GM19043 (cell line): ENCODE results near the gene PDIA6.
"Not testable (repeated sequence)": the region's sequence is repeated elsewhere in the genome, so short reads cannot be mapped to it uniquely, and the experiment has no call there.

ENCODE experiments used
- ATAC-seq: cut with Tn5 transposase; IDR thresholded peaks from one replicate; pipeline ENCODE4 v1.9.1; 2021; ENCODE audit warnings: low read depth; ENCODE audit not compliant: unreplicated experiment

Gene PDIA6

DNA sequence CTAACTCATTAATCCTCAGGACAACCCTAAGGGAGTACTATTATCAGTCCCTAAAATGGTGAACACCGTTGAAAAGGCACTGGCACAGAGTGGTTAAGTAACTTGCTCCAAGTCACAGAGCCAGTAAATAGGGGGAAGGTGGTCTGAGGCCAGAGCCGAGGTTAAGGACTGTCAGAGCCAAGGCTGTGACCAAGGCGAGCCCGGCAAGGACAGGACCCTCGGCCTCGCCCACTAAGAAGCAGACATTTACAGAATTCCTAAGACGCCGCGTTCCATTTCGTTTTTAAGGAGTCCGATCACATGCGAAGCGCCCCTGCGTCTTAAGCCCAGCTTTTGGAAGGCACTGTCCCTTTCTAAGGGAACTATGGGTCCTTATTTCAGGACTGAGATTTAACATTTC, 1.1 kb downstream of the PDIA6 start:
- ATAC-seq: no peak

- ATAC-seq: peak; percentile 31
Measured at GRCh38 chr2:10810202-10811161, 2.1 kb downstream of the PDIA6 start.

- no peak for ATAC-seq
Measured at GRCh38 chr2:10806543-10806942, 6.0 kb downstream of the PDIA6 start.

DNA sequence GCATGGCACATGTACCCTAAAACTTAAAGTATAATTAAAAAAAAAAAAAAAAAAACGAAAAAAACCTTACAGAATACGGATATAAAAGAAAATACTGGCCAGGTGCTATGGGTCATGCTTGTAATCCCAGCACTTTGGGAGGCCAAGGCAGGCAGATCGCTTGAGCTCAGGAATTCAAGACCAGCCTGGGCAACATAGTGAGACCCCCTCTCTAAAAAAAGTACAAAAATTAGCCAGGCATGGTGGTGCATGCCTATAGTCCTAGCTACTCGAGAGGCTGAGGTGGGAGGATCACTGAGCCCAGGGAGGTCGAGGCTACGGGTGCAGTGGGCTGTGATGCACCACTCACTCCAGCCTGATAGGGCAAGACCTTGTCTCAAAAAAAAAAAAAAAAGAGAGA, 6.6 kb downstream of the PDIA6 start:
- not testable (repeated sequence) for ATAC-seq

DNA sequence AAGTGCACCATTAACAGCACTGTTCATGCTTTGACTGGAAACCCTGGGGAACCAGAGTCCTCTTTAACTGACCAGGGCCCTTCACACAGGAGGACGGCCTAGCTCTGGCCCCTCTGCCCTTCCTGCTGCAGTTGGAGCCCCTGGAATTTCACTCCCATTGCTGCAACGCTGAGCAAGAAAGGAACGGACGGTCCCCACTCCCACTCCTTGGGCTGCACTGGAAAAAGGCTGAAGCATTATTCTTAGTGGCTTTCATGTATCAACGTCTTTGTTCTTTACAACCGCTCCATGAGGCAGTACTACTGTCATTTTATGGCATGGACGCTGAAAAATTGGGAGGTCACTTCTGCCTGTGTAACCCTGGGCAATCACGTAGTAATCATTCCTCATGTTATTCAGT, 9.9 kb downstream of the PDIA6 start:
- no peak for ATAC-seq

- no peak for ATAC-seq
Measured at GRCh38 chr2:10800163-10800562, 12.4 kb downstream of the PDIA6 start.

DNA sequence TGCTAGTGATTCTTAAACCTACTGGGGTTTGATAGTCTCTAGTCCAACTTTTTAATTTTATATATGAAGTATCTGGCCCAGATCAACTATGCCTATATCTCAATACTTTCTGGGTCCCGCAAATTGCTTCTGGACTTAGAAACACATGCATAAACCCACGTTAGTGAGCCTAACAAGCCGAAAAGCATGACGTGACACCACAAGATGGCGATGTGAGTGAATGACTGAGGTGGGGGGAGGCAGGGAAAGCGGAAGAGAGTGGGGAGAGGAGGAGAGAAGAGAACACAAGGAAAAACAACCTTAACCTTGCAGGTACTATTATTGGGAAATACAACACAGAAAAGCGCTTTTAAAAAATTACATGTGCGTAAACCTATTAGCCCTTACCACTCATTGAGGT, 13.8 kb downstream of the PDIA6 start:
- no peak for ATAC-seq

DNA sequence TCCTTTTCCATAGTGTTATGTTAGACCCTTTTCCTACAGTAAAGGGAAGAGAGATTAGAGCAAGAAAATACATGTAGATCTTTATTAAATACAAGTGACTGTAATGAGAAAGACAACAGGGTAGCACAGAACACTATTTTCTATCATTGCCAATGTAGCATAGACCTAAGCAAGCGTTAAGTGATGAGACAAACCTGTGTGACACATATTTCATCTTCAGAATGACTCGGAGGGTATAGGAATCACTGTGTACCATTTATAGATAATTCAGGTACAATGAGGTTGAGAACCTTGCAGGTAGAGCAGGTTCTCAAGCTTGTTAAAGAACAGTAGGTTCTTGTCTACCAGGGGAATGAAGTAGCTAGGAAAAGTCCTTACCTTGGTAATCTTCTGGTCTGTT, 15.9 kb downstream of the PDIA6 start:
- ATAC-seq: no peak

DNA sequence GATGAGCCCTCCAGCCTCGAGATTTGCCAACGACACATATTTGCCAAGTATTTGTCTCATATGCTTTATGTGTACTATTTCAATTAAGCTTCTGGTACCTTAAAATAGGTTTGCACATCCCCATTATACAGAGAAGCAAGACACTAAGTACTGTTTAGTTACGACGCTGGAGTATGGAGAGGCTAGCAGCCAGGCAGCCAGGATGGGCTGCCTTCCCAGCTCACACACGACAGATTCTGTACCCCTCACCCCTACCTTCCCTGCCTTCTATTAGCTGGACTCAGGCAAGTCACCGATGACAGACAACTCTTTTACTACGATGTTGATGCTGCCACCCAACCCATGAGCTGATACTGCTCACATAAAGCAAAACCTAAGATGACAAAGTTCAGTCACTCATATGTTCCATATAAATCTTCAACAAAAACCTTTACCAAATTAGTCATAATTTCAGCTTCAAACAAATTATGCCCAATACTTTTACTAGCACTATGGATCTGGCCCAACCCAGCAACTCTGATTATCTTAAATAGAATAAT, 17.0 kb downstream of the PDIA6 start:
- no peak for ATAC-seq

GRCh38 chr2:10794876-10795275, 17.7 kb downstream of the PDIA6 start:
- ATAC-seq: no peak

GRCh38 chr2:10793816-10794215, 18.8 kb downstream of the PDIA6 start:
- no peak for ATAC-seq

DNA sequence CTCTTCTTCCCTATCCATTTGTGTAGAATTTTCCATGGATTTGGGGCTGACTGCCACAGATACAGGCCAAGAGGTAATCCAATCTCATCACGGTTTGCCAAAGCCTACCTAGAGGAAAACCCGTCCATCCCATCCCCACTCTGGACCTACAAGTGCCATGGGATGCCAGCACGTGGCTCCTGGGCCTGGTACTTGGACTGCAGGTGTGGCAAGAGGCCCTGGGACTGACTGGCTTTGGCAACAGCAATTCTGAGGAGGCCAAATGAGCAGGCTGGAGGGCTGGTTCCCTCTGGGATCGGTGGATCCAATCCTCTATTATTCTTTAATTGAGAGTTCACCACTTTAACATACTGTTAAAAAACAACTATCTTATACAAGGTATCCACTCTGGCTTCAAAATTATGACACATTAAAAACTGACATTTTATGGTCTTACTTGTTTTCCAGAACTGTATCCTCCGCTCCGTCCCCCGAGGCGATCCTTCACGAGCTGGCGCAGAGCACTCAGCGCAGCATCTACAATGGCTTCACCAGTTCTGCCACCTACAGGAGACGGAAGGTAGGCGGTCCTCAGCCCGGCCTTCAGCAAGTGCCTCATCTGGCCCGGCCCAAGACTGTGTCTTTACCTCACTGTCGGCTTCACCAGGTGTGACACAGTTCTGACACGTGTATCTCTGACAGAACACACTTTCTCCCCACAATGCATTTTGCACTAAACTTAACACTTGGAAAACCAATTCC, 19.8 kb downstream of the PDIA6 start:
- ATAC-seq: no peak

GRCh38 chr2:10792001-10792634, 20.5 kb downstream of the PDIA6 start:
- peak; percentile 34 for ATAC-seq

GRCh38 chr2:10790228-10790973, 22.2 kb downstream of the PDIA6 start:
- ATAC-seq: peak; percentile 91

DNA sequence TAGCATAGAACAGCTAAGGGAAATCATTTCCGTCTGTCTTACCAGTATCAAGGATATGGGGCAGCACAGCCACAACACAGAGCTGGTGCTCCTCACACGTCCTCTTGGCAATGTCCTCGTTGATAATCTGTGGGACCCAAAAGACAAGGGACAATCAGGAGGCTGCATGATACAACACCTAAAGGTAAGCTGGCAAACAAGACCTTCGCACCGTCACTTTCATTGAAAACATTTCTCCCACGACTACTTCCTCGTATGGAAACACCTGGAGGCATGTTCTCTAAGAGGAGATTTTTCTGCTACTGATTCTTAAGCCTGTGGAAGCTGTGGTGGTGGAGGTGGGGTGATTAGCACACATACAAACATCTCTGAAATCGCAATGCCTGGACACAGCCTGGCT, 23.7 kb downstream of the PDIA6 start:
- no peak for ATAC-seq

- ATAC-seq: no peak
Measured at GRCh38 chr2:10787176-10787968, 25.2 kb downstream of the PDIA6 start.

GRCh38 chr2:10786240-10786982, 26.2 kb downstream of the PDIA6 start:
- ATAC-seq: no peak

DNA sequence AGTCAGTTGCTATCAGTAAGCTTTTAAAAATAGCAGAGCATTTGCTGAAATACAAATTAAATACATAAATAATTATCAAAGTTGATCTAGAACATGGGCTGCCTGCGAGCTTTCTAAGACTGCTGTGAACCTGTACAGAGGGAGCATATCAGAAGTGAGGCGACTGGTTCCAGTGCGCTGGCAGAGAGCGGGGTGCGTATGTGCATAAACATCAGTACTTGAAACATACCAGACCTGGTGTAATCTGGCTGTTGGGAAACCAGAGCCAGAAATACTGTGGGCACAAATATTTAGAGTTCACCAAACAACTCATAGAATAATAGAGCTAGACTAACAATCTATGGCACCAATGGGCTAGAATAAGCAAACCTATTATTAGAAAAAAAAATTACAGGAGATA, 27.3 kb downstream of the PDIA6 start:
- no peak for ATAC-seq

DNA sequence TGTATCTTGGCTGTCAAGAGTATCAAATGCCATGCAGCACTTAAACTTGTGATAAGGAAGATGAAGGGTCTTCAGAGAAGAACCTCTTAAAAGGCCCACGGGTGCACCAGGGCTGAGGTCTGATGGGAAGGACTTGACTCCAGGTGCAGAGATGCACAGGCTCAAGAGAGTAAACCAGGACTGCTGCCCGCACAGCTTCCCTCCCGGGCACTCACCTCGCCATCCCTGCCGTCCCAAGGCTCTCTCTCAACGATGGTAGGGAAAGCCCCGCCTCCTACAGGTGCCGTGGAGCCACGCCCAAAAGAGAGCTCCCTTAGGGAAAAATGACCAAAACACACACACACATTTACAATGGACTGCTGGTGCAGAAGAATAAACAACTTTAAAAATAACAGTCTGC, 27.9 kb downstream of the PDIA6 start:
- ATAC-seq: no peak
